Measurements from ENCODE around the gene KCTD16. TPM values are rescaled to one million over a fixed set of nuclear protein-coding genes. Genes with fewer than 3 reads are reported as not detected.

KCTD16 gene
- total RNA-seq, 2 donors from 2014 or later, result 0.27 to 0.35 TPM

DNA sequence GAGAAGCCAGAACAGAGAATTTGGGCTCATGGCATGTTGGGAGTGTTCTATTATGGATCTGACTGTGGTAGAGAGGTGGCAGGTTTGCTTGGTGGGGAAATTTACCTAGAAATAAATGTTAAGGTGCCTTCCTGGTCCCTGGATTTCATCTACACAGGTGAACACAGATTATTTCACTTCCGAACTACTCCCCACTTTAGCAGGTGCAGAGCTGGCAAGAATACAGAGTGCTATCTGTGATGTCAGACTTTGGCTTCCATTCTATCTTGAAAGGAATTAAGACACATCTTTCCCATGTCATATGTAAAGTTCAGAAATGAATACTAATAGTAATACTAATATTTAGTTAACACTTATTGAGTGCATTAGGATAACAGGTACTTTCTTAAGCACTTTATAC is 234.0 kb downstream of the KCTD16 start:
- TF ChIP-seq, protein P1, sequence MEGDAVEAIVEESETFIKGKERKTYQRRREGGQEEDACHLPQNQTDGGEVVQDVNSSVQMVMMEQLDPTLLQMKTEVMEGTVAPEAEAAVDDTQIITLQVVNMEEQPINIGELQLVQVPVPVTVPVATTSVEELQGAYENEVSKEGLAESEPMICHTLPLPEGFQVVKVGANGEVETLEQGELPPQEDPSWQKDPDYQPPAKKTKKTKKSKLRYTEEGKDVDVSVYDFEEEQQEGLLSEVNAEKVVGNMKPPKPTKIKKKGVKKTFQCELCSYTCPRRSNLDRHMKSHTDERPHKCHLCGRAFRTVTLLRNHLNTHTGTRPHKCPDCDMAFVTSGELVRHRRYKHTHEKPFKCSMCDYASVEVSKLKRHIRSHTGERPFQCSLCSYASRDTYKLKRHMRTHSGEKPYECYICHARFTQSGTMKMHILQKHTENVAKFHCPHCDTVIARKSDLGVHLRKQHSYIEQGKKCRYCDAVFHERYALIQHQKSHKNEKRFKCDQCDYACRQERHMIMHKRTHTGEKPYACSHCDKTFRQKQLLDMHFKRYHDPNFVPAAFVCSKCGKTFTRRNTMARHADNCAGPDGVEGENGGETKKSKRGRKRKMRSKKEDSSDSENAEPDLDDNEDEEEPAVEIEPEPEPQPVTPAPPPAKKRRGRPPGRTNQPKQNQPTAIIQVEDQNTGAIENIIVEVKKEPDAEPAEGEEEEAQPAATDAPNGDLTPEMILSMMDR (IDR thresholded peaks at IDR 0.05), result no peak
- Histone ChIP-seq H3K4me3 (no peak overlapping the region), H3K27ac (no peak overlapping the region), H3K9me3 (no peaks in the 10 kb centered on the region), H3K4me1 (ENCODE audit: control insufficient read depth in 1 of 2, low read depth in 2 of 2) (no peaks in the 10 kb centered on the region), H3K36me3 (no peaks in the 10 kb centered on the region), H3K27me3 (replicated peaks; ENCODE audit: insufficient read depth) (no peaks in the 10 kb centered on the region)
- ATAC-seq (ENCODE audit: insufficient number of reproducible peaks, low FRiP score, low read depth) (no peak), DNase-seq (ENCODE audit: low spot score) (no peak)

DNA sequence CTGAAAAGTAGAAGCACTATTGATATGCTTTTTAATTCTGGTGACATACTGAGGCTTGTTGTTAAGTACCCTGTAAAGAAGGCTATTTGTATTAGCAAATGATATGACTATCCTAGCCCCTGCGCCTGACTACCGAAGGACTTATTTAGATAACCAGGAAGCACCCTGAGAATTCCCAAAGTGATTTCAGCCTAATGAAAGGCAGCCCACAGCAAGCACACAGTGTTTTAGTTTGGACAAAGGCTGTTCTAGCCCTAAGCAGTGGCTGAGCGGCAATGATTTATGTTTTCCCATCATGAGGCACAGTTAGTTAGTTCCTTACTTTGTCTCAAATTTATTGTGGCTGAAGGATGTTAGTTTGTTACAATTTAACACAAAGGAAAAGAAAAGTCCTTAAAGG is 235.3 kb downstream of the KCTD16 start:
- no peaks in the 10 kb centered on the region for H3K36me3 ChIP-seq
- ATAC-seq (ENCODE audit: insufficient number of reproducible peaks, low FRiP score, low read depth) (no peak), DNase-seq (ENCODE audit: low spot score) (no peak)
- H3K27me3 ChIP-seq (replicated peaks; ENCODE audit: insufficient read depth), result no peaks in the 10 kb centered on the region
- TF ChIP-seq, protein P1 (IDR thresholded peaks at IDR 0.05), result no peak
- no peak overlapping the region for H3K4me3 ChIP-seq
- no peaks in the 10 kb centered on the region for H3K4me1 ChIP-seq (ENCODE audit: control insufficient read depth in 1 of 2, low read depth in 2 of 2)
- H3K9me3 ChIP-seq, result no peaks in the 10 kb centered on the region
- no peak overlapping the region for H3K27ac ChIP-seq

DNA sequence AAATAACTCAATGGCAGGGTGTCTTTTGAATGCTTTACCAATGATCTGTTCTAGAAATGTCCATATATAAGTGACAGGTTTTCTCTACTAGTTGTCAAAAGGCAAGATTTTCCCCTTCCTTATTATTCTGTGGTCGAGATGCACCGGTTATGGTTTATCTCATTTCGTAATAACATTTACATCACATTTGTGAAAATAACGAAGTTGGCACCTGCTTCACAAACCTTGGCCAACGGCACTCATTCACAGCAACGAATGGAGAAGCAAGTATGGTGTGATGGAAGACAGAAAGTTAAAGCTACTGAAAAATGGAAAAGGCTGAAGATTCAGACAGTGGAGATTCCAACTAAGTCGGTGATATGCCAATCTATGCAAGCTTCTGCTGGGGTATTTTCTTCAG is 235.8 kb downstream of the KCTD16 start:
- H3K4me1 ChIP-seq (ENCODE audit: control insufficient read depth in 1 of 2, low read depth in 2 of 2), result no peaks in the 10 kb centered on the region
- H3K9me3 ChIP-seq, result no peaks in the 10 kb centered on the region
- H3K27me3 ChIP-seq (replicated peaks; ENCODE audit: insufficient read depth), result no peaks in the 10 kb centered on the region
- no peaks in the 10 kb centered on the region for H3K36me3 ChIP-seq
- TF ChIP-seq, protein P1 (IDR thresholded peaks at IDR 0.05), result no peak
- no peak for DNase-seq (ENCODE audit: low spot score)
- no peak overlapping the region for H3K4me3 ChIP-seq
- ATAC-seq (ENCODE audit: insufficient number of reproducible peaks, low FRiP score, low read depth), result no peak
- H3K27ac ChIP-seq, result no peak overlapping the region

- Histone ChIP-seq H3K27ac (no peak overlapping the region), H3K36me3 (no peaks in the 10 kb centered on the region), H3K4me1 (ENCODE audit: control insufficient read depth in 1 of 2, low read depth in 2 of 2) (no peaks in the 10 kb centered on the region), H3K27me3 (replicated peaks; ENCODE audit: insufficient read depth) (no peaks in the 10 kb centered on the region), H3K4me3 (no peak overlapping the region), H3K9me3 (no peaks in the 10 kb centered on the region)
- ATAC-seq (ENCODE audit: insufficient number of reproducible peaks, low FRiP score, low read depth), result no peak
- DNase-seq (ENCODE audit: low spot score), result no peak
- TF ChIP-seq, protein P1 (IDR thresholded peaks at IDR 0.05), result no peak
Observed at GRCh38 chr5:144414202-144415029, 243.7 kb downstream of the KCTD16 start.

- H3K27ac ChIP-seq, result no peak overlapping the region
Observed at GRCh38 chr5:144416196-144416595, 245.5 kb downstream of the KCTD16 start.

More at GRCh38 chr5:144416196-144416595, 245.5 kb downstream of the KCTD16 start:
- no peaks in the 10 kb centered on the region for H3K4me1 ChIP-seq (ENCODE audit: control insufficient read depth in 1 of 2, low read depth in 2 of 2)
- ATAC-seq (ENCODE audit: insufficient number of reproducible peaks, low FRiP score, low read depth) (no peak), DNase-seq (ENCODE audit: low spot score) (no peak)
- H3K36me3 ChIP-seq, result no peaks in the 10 kb centered on the region
- no peaks in the 10 kb centered on the region for H3K9me3 ChIP-seq
- no peak overlapping the region for H3K4me3 ChIP-seq
- TF ChIP-seq, protein P1 (IDR thresholded peaks at IDR 0.05), result no peak
- no peaks in the 10 kb centered on the region for H3K27me3 ChIP-seq (replicated peaks; ENCODE audit: insufficient read depth)

Data from thoracic aorta (tissue), 2 donors.